ENCODE results near the gene ATP10D. TPM values are rescaled to one million over a fixed set of nuclear protein-coding genes. Genes with fewer than 3 reads are reported as not detected.

Gene ATP10D
- total and polyA plus RNA-seq, 9 of the 15 experiments (the other 6 are each of a cell fraction or from before 2014, with no cell fraction given): 0.10 to 0.36 (median 0.19) TPM; not detected in 1

DNA sequence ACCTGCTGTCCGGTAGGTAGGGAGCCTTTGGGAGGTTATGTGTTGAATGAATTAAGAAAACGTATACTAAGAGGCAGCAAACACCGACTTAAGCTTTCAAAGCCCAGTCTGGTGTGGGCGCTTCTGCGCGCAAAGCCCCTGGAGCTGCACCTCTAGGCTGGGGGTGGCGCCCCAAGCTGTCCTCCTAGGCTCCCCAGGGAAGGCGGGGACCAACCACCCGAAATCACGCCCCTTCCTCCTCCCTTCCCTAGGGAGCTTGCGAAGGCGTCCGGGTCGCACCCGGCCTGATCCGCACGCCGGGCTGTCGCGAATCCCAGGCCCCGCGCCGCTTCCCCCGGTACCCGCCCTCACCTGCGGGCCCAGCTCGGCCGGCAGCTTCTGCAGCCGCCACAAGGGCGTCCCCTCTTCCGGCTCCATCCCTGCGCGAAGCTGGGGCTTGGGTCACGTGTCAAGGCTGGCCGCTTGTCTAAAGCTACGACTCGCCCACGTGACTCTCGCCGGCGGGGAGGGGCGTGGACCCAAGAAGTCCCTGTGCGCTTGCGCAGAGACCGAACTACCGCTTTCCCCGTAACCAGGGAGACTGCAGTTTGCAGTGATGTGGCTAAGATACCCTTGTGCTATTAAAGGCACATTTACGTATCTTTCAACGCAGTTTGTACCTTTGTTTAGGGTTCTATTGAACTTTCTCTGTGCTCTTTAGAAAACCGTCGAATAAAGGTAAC is 21.7 kb upstream of the ATP10D start, which contains the start of gene COMMD8 (continued):
- TF ChIP-seq ZNF592 (IDR thresholded peaks at IDR 0.05) (no peak), TEAD2 (tag; IDR thresholded peaks at IDR 0.05) (no peak), RBM22 (IDR thresholded peaks at IDR 0.05; ENCODE audit: low read depth, low read length, poor library complexity, severe bottlenecking) (no peak), NCOA4 (IDR thresholded peaks at IDR 0.05; ENCODE audit: partially characterized antibody) (no peak), ZC3H4 (CRISPR knock-in tag; IDR thresholded peaks at IDR 0.05; ENCODE audit: borderline replicate concordance) (no peak), HDAC2 (IDR thresholded peaks at IDR 0.05) (no peak; the same call in 1 of the 2 replicates), HOMEZ (CRISPR knock-in tag; IDR thresholded peaks at IDR 0.05) (no peak), SIRT6 (IDR thresholded peaks at IDR 0.05; ENCODE audit: low read depth, low read length) (no peak), CBFB (CRISPR knock-in tag; IDR thresholded peaks at IDR 0.05) (no peak), ZNF589 (CRISPR knock-in tag; IDR thresholded peaks at IDR 0.05; ENCODE audit: low read depth) (no peak), EZH2 (IDR thresholded peaks at IDR 0.05; ENCODE audit: borderline replicate concordance, low read depth, low read length) (no peak), ASH1L (IDR thresholded peaks at IDR 0.05; ENCODE audit: borderline replicate concordance, low read depth, partially characterized antibody) (no peak), ZNF384 (IDR thresholded peaks at IDR 0.05; ENCODE audit: low read depth, low read length) (no peak), CCNT2 (IDR thresholded peaks at IDR 0.05; ENCODE audit: borderline replicate concordance, extremely low read depth, insufficient read length, low read depth, low read length) (peak; percentile 47), ZFP1 (CRISPR knock-in tag; IDR thresholded peaks at IDR 0.05) (no peak), KDM5B (IDR thresholded peaks at IDR 0.05; ENCODE audit: insufficient replicate concordance, low read depth, low read length) (no peak), TEAD4 (IDR thresholded peaks at IDR 0.05; ENCODE audit: low read length) (no peak), TEAD4 (CRISPR knock-in tag; IDR thresholded peaks at IDR 0.05; ENCODE audit: borderline replicate concordance) (no peak), RFX1 (IDR thresholded peaks at IDR 0.05) (peak; percentile 96), ELF2 (CRISPR knock-in tag; IDR thresholded peaks at IDR 0.05) (peak; percentile 81; the same call in 1 of the 2 replicates)
- TF ChIP-seq, protein P1, sequence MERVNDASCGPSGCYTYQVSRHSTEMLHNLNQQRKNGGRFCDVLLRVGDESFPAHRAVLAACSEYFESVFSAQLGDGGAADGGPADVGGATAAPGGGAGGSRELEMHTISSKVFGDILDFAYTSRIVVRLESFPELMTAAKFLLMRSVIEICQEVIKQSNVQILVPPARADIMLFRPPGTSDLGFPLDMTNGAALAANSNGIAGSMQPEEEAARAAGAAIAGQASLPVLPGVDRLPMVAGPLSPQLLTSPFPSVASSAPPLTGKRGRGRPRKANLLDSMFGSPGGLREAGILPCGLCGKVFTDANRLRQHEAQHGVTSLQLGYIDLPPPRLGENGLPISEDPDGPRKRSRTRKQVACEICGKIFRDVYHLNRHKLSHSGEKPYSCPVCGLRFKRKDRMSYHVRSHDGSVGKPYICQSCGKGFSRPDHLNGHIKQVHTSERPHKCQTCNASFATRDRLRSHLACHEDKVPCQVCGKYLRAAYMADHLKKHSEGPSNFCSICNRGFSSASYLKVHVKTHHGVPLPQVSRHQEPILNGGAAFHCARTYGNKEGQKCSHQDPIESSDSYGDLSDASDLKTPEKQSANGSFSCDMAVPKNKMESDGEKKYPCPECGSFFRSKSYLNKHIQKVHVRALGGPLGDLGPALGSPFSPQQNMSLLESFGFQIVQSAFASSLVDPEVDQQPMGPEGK (CRISPR knock-in tag; IDR thresholded peaks at IDR 0.05; ENCODE audit: borderline replicate concordance): no peak
